MCF 10A (cell line): ENCODE measurements around the gene KCND2. TPM values are rescaled to one million over a fixed set of nuclear protein-coding genes. Genes with fewer than 3 reads are reported as not detected.

Source experiments
- BruUV-seq: library from RNA; stranded (reverse); fragments of 400-500 nt; replicated peaks from 2 replicates; lab custom pipeline; 2021; lab: Mats Ljungman, UMichigan
- CTCF ChIA-PET: fragments of 300-600 bp; sonication (Branson Sonifier 250); formaldehyde crosslinking; extraction: SDS; loops from one replicate; lab custom pipeline; 2021; ENCODE audit warnings: antibody characterized with exemption, inconsistent platforms; lab: Yijun Ruan, JAX
- POLR2A ChIA-PET: fragments of 300-600, 350-650 bp; sonication (Branson Sonifier 250); formaldehyde crosslinking; extraction: SDS; loops from one replicate; lab custom pipeline; 2020; ENCODE audit warnings: antibody characterized with exemption, inconsistent platforms; lab: Yijun Ruan, JAX
- DNase-seq: peaks from one replicate; pipeline ENCODE4 v3.0.0-alpha.2; 2018; ENCODE audit not compliant: unreplicated experiment
- H3K27ac Mint-ChIP-seq: one replicate; pipeline ENCODE4 v1.8.0; 2022; ENCODE audit warnings: mild to moderate bottlenecking, low read depth, mixed read lengths; ENCODE audit not compliant: unreplicated experiment
- H3K27me3 Mint-ChIP-seq: one replicate; pipeline ENCODE4 v1.8.0; 2022; ENCODE audit warnings: mixed read lengths; ENCODE audit not compliant: insufficient read depth, unreplicated experiment
- H3K36me3 Mint-ChIP-seq: one replicate; pipeline ENCODE4 v1.8.0; 2022; ENCODE audit warnings: mild to moderate bottlenecking, moderate library complexity, mixed read lengths; ENCODE audit not compliant: insufficient read depth, unreplicated experiment
- H3K4me1 Mint-ChIP-seq: one replicate; pipeline ENCODE4 v1.8.0; 2022; ENCODE audit warnings: mixed read lengths; ENCODE audit not compliant: insufficient read depth, unreplicated experiment
- H3K4me3 Mint-ChIP-seq: one replicate; pipeline ENCODE4 v1.8.0; 2022; ENCODE audit warnings: mild to moderate bottlenecking, moderate library complexity, mixed read lengths; ENCODE audit not compliant: unreplicated experiment
- H3K9me3 Mint-ChIP-seq: one replicate; pipeline ENCODE4 v1.8.0; 2022; ENCODE audit warnings: mixed read lengths; ENCODE audit not compliant: unreplicated experiment
- intact Hi-C: fragments of 100-400 bp; cut with micrococcal nuclease; formaldehyde crosslinking; loops from 2 replicates; pipeline ENCODE4 v1.14.1; 2022
- total RNA-seq: library from RNA; stranded (reverse); gene quantifications from 2 replicates; pipeline ENCODE4 v1.2.3, GENCODE V29; 2022
- TF ChIP-seq, protein P1 (sequence below): fragments of 200-600 bp; IDR thresholded peaks from one replicate; pipeline ENCODE4 v1.8.0; 2022; ENCODE audit warnings: antibody characterized with exemption, mild to moderate bottlenecking; ENCODE audit not compliant: unreplicated experiment

Gene KCND2
- total RNA-seq, 1 experiment from 2014 or later, result not detected

DNA sequence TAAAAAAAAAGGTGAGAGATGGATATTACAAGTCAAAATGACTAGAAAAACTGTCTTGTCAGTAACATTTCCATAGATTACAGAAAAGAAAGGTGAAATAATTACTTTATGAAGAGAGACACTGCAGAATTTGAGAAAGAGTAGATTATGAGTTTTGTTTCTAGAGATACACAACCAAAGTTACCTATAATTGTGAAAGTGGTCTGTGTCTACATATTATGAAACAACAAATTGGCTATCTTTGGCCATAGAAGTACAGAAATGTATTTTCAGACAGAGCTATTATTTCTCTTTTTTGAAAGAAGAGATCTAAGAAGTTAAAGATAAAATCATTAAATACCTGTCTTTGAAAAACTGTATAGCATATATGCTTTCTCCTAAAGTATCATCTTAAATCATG is 30.1 kb downstream of the KCND2 start:
- POLR2A ChIA-PET, result no interaction called here
- intact Hi-C loops, result no loop called here
- TF ChIP-seq, protein P1, sequence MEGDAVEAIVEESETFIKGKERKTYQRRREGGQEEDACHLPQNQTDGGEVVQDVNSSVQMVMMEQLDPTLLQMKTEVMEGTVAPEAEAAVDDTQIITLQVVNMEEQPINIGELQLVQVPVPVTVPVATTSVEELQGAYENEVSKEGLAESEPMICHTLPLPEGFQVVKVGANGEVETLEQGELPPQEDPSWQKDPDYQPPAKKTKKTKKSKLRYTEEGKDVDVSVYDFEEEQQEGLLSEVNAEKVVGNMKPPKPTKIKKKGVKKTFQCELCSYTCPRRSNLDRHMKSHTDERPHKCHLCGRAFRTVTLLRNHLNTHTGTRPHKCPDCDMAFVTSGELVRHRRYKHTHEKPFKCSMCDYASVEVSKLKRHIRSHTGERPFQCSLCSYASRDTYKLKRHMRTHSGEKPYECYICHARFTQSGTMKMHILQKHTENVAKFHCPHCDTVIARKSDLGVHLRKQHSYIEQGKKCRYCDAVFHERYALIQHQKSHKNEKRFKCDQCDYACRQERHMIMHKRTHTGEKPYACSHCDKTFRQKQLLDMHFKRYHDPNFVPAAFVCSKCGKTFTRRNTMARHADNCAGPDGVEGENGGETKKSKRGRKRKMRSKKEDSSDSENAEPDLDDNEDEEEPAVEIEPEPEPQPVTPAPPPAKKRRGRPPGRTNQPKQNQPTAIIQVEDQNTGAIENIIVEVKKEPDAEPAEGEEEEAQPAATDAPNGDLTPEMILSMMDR, result no peak
- Mint-ChIP-seq H3K9me3 (no peaks in the 10 kb centered on the region), H3K4me1 (no peaks in the 10 kb centered on the region), H3K27me3 (peaks cover 33% of the 10 kb centered on the region), H3K27ac (no peak overlapping the region), H3K4me3 (no peak overlapping the region), H3K36me3 (no peaks in the 10 kb centered on the region)
- DNase-seq, result no peak
- BruUV-seq, result no TSS peak
- CTCF ChIA-PET, result no interaction called here

DNA sequence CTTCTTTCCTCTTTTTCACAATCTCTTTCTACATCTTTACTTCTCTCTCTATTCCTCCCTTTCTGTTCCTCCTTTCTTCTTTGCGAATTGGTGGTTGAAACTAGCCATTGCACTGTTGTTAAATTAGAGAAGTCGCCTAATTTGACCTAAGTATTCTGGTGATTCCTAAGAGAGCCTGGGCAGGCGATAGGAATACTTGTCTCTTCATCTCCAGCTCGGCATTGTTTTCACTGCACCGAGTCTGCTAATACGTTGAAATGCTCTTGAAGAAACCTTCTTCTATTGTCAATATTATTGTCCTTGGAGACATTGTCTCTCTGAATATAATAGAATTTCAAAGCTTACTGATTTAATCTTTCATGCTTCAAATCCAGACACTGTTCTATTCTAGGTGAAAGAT is 31.7 kb downstream of the KCND2 start:
- POLR2A ChIA-PET, result no interaction called here
- peaks cover 49% of the 10 kb centered on the region for H3K27me3 Mint-ChIP-seq

DNA sequence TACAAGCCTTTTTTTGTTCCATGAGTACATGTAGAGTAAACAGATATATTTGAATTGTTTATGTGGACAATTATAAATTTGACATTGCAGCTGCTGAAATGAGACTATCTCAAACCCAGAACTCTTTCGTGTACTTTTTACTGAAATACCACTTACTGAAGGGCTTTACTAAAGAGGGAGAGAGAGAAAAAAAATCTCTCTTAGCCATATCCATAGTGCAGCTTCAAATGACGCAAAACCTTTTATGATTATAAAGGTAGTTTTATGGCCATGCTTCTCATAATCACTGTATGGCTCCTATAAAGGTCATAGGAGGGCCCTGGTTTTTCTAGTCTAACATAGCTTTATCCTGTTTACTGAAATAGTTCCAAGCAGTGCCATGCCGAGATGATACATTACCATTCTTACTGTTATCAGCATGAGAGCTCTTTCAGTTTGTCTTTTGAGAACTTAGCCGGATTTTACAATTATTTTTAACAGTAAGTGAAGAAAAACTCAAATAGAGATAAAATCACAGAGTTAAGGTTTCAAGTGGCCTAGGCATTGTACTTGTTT is 35.1 kb downstream of the KCND2 start:
- no TSS peak for BruUV-seq
- intact Hi-C loops, result no loop called here
- no peak for DNase-seq
- TF ChIP-seq, protein P1, result no peak
- no peak overlapping the region for H3K27ac Mint-ChIP-seq
- no peaks in the 10 kb centered on the region for H3K36me3 Mint-ChIP-seq
- ChIA-PET CTCF (no interaction called here), POLR2A (no interaction called here)
- H3K27me3 Mint-ChIP-seq, result peaks cover 46% of the 10 kb centered on the region
- no peaks in the 10 kb centered on the region for H3K4me1 Mint-ChIP-seq
- H3K9me3 Mint-ChIP-seq, result no peaks in the 10 kb centered on the region
- no peak overlapping the region for H3K4me3 Mint-ChIP-seq

More for the DNA sequence above, 31.7 kb downstream of the KCND2 start:
- Mint-ChIP-seq H3K9me3 (no peaks in the 10 kb centered on the region), H3K4me3 (no peak overlapping the region), H3K36me3 (no peaks in the 10 kb centered on the region), H3K27ac (no peak overlapping the region), H3K4me1 (no peaks in the 10 kb centered on the region)
- CTCF ChIA-PET, result no interaction called here
- intact Hi-C loops, result no loop called here
- TF ChIP-seq, protein P1, result no peak
- BruUV-seq, result no TSS peak
- DNase-seq, result no peak

DNA sequence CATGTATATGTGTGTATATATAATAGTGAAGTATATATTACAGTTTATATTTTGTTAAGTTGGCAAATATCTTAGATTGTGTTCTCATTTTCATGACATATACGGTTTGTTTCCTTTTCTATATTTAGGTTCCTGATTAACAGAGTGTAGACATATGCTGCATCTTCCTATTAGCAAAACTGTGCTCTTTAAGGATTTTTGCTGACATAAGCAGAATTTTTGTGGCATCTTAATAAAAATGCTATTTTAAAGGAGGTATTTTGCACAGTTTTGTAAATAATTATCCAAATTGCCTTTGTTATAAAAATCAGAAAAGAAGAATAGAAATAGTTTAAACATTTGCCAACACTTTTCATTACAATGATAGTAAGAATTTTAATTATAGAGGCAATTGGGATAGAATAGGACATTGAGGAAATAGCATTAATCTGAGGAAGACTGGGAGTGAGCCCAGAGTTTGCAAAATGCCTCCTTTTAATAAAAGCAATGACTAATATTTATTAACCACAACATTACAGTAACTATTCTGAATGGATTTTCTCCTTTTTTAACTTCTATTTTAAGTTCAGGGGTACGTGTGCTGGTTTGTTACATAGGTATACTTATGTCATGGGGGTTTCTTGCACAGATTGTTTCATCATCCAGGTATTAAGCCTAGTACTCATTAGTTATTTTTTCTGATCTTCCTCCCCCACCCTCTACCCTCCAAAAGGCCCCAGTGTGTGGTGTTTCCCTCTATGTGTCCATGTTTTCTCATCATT is 38.2 kb downstream of the KCND2 start:
- CTCF ChIA-PET, result no interaction called here
- intact Hi-C loops, result no loop called here
- Mint-ChIP-seq H3K36me3 (no peaks in the 10 kb centered on the region), H3K4me3 (no peak overlapping the region), H3K4me1 (no peaks in the 10 kb centered on the region), H3K27me3 (peaks cover 45% of the 10 kb centered on the region), H3K9me3 (no peaks in the 10 kb centered on the region), H3K27ac (no peak overlapping the region)
- TF ChIP-seq, protein P1, result no peak
- POLR2A ChIA-PET, result no interaction called here
- no peak for DNase-seq
- no TSS peak for BruUV-seq
